Embryonic facial prominence (tissue), 1 donor: ENCODE measurements around the gene TTR.

Source experiments
- DNase-seq: peaks from one replicate; pipeline ENCODE4 v3.0.0-alpha.2; 2016; ENCODE audit errors: extremely low spot score

The TTR gene

GRCh38 chr18:31616586-31616985 lies 24.9 kb downstream of the TTR start:
- no peak for DNase-seq

- DNase-seq = no peak
Measured at GRCh38 chr18:31617031-31617717, 25.5 kb downstream of the TTR start.

GRCh38 chr18:31618801-31619200 lies 27.1 kb downstream of the TTR start:
- no peak for DNase-seq

GRCh38 chr18:31619291-31619690 lies 27.6 kb downstream of the TTR start:
- no peak for DNase-seq

- no peak for DNase-seq
Measured at GRCh38 chr18:31624892-31625640, 33.4 kb downstream of the TTR start.

GRCh38 chr18:31626409-31626808 lies 34.7 kb downstream of the TTR start:
- no peak for DNase-seq

GRCh38 chr18:31630549-31630948 lies 38.9 kb downstream of the TTR start:
- DNase-seq = no peak

GRCh38 chr18:31631526-31631925 lies 39.8 kb downstream of the TTR start:
- DNase-seq = no peak

GRCh38 chr18:31632356-31632755 lies 40.7 kb downstream of the TTR start:
- no peak for DNase-seq

GRCh38 chr18:31633392-31634330 lies 42.0 kb downstream of the TTR start:
- DNase-seq = no peak

GRCh38 chr18:31634331-31634713 lies 42.6 kb downstream of the TTR start:
- DNase-seq = no peak

GRCh38 chr18:31636387-31636786 lies 44.7 kb downstream of the TTR start:
- no peak for DNase-seq

GRCh38 chr18:31637445-31637844 lies 45.8 kb downstream of the TTR start:
- DNase-seq = no peak

GRCh38 chr18:31643003-31643402 lies 51.3 kb downstream of the TTR start:
- DNase-seq = no peak

- DNase-seq = no peak
Measured at GRCh38 chr18:31645411-31645810, 53.7 kb downstream of the TTR start.

GRCh38 chr18:31646332-31647126 lies 54.9 kb downstream of the TTR start:
- no peak for DNase-seq

GRCh38 chr18:31647127-31647753 lies 55.6 kb downstream of the TTR start:
- DNase-seq = no peak
